Ovary (tissue), 3 donors: Measurements from ENCODE around the gene GLCE.

Experiments used
- CTCF ChIP-seq, 3 donors: fragments of 450-650 bp in 2 of 3; fragments of 200-600 bp in 1 of 3; IDR thresholded peaks; one replicate each; pipeline versions ENCODE4 v1.5.1 to v1.8.0; 2016 to 2022; ENCODE audit warnings: antibody characterized with exemption in 3 of 3, mild to moderate bottlenecking in 1 of 3
- POLR2A ChIP-seq: fragments of 450-650 bp; IDR thresholded peaks from one replicate; pipeline ENCODE4 v1.6.1; 2017; ENCODE audit warnings: antibody characterized with exemption, mild to moderate bottlenecking, moderate library complexity
- donor health status: DM: no; HTN: no; CAD: no.

GRCh38 chr15:69234676-69235075, 74.2 kb downstream of the GLCE start:
- no peak for TF ChIP-seq CTCF (IDR thresholded peaks at IDR 0.05)
- TF ChIP-seq POLR2A: no peak
